GM19463 (cell line): ENCODE measurements around the gene FSIP1.

Source experiments
- ATAC-seq: cut with Tn5 transposase; IDR thresholded peaks from one replicate; pipeline ENCODE4 v1.9.1; 2021; ENCODE audit warnings: mild to moderate bottlenecking, moderate library complexity; ENCODE audit not compliant: unreplicated experiment

The FSIP1 gene

DNA sequence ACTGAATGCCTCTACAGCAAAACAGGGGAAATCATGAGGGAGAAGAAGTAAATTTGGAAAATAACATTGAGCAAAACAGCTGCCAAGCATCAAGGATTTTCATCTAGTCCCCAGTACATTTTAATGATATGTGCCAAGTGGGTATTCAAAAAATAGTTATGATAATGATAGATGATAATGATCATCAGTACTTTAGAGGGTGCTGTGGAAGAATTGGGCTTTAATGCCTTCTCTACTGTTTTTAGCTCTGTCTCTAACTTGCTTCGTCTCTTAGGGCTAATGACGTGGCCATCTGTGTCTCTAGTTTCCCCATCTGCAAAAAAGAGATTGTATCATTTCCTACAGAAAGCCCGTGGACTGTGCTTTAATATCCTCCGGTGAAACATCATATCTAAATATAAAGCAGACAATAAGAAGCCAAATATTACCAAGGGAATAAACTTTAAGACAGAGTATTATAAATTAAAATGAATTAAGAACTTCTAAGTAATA is 10.2 kb upstream of the FSIP1 start:
- no peak for ATAC-seq

DNA sequence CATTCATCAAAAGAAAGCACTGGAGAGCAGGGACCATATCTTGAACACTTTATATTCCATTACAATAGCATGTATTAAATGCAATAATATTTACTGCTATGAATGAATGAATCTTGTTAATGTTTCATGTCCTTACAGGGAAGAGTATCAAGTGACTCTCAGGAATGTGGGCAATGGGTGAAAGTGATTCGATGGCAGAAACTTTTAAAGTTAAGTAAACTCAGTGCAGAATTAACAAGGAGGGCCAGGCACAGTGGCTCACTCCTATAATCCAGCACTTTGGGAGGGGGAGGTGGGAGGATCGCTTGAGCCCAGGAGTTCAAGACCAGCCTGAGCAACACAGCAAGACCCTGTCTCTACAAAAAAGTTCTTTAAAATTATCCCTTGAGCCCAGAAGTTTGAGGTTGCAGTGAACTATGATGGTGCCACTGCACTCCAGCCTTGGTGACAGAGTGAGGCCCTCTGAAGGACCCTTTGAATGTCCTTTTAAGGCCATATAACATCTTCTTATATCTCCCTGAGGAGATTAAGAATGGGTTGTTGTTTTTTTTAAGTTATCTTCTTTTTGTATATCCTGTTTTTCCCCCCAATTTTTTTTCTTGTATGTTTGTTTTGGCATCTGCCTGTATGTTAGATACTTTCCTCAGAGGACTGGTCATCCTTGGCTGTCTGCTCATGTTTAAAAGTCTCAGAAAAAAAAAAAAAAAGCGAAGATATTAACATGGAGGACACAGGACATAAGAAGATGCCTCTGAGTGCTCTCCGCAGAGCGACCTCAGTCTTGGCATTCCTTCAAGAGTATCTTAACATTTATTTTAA is 9.6 kb upstream of the FSIP1 start:
- ATAC-seq: no peak

GRCh38 chr15:39789736-39790135 is 7.1 kb upstream of the FSIP1 start:
- ATAC-seq: no peak

GRCh38 chr15:39788800-39789565 is 6.3 kb upstream of the FSIP1 start:
- ATAC-seq: no peak

GRCh38 chr15:39788108-39788507 is 5.5 kb upstream of the FSIP1 start:
- ATAC-seq: peak; percentile 70

DNA sequence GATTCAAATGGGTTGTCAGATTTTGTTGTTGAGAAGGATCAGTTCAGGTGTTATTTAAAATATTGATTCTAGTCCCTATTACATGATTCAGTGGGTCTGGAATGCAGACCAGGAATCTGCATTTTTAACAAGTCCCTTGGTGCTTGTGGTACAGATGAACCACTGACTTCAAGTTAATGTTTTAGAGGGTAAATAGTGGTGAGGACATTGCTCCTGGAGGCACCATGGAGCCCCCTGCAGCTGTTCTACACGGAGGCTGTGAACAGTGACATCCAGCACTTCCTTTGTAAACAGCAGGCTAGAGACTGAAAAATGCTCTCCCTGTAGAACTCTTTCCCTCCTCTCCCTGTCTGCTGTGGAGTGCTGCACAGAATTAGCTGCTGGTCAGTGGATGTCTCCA is 4.8 kb upstream of the FSIP1 start:
- no peak for ATAC-seq

GRCh38 chr15:39786447-39787056 is 3.9 kb upstream of the FSIP1 start:
- ATAC-seq: no peak

DNA sequence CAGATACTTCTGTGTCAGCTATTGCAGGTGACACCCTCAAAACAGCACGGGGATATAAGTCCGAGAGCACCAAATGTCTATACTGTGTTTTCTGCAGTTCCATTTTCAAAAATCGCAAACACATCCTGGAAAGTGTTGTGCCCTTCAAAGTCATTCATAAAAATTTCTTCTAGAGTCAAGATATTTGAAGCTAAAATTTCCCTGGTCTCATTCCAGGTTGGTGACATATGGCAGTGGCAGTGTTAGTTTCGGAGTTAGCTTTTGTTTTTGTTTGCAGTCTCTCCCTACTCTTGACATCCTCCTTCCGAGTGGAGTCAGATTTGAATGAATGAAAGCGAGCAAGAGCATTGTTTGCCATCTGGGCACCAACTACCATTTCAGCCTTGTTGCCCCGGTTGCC is 3.2 kb upstream of the FSIP1 start:
- no peak for ATAC-seq

DNA sequence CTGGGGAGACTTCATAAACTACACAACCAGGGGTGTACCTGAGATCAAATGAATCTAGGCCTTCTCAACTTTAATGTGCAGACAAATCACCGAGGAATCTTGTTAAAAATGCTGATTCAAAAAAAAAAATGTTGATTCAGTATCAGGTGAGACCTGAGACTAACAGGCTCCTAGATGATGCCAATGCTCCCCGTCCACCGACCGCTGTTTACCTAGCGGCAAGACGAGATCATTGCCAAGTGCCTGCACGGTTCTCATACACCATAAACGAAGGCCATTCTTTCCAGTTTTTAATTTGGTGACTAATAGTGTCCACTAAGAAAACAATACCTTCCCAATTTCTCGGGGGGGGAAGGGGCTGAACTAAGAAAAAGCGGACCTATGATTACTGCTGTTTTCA is 2.5 kb upstream of the FSIP1 start:
- ATAC-seq: no peak

DNA sequence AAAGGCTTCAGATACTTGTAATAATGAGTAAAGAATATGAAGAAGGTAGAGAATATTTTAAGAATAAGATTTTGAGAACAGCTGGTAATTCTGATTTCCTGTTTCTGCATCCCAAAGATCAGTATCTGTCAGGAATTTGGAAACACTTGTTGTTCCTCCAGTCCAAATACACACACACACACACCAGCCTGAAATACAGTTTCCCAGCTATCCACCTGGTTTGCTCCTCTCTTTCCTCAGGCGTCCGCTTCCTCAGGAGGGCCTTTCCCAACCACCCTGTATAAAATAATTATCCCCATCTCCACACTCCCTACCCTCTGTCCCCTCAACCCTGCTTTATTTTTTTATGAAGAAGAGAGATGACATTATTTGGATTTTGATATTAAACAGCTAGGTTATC is 2.0 kb upstream of the FSIP1 start:
- ATAC-seq: no peak

DNA sequence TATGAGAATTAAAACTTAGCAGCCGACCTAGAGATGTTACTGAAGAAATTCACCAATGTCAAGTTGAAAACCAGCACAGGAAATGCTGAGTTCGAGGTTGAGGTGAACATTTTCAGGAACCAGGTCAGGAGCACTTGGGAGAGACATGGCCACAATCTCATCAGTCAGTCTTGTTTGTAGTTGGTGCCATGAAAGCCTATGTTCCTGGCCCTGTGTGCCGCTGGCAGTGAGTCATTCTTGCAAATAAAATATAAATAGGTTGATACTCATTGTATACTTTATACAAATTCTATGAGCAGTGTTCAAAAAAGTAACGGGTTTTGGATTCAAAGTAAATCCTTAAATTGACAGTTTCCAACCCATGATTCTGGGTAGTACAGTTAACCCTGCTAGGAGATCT is 1.5 kb upstream of the FSIP1 start:
- ATAC-seq: no peak

- ATAC-seq: no peak
These were observed 691 bp upstream of the FSIP1 start for GRCh38 chr15:39783244-39783820.

GRCh38 chr15:39781967-39782302 is 706 bp downstream of the FSIP1 start:
- no peak for ATAC-seq

- ATAC-seq: no peak
These were observed 1.3 kb downstream of the FSIP1 start for GRCh38 chr15:39781147-39781966.

DNA sequence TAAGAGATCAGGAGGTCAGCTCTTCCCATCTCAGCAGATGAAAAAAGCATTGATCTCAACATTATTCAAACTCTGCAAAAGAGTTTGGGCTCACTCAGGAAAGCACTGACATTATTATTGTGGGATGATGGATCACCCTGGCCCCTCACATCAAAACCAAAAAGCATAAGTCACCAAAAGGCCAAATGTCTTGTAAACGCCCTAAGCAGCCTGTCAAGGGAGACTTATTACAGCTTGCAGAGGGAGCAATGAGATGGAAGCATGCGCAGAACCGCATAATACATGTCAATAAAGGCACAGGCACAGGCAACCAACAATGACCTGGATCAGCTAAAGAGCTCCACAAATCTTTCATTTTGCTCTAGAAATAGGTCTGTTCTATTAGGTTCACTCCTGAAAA is 4.6 kb downstream of the FSIP1 start:
- ATAC-seq: no peak

DNA sequence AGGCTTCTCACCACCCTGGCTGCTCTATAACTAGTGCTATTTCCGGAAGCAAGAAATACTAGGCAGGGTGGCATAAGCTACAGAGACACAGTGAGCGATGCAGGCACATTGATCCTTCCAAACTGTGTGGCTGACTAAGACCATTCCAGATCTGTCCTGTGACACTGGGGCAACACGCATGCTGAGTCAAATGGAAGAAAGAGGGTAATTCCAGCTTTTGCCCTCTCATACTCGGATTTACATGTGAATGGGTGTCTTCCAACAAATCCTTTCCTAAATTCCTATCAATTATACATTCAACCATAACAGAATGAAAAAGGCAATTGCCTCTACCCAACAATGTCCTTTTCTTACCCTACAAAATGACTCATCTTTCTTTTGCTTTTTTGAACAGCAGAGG is 5.1 kb downstream of the FSIP1 start:
- peak; percentile 36 for ATAC-seq

DNA sequence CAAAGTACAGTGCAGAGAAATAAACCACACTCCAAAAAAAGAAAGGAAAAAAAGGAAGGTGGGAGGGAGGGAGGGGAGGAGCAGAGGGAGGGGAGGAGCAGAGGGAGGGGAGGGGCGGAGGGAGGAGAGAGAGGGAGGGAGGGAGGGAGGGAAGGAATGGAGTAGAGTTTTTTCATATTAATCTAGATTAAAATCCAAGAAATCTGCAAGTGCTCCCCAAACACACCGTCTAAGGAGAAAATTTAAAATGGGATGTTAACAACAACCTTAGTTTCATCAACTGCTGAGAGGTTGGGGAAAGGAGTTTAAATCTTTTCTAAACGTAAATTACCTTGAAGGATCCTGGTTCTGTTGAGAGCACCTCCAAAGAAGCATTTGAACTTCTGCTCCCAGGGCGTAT is 6.6 kb downstream of the FSIP1 start:
- ATAC-seq: no peak

DNA sequence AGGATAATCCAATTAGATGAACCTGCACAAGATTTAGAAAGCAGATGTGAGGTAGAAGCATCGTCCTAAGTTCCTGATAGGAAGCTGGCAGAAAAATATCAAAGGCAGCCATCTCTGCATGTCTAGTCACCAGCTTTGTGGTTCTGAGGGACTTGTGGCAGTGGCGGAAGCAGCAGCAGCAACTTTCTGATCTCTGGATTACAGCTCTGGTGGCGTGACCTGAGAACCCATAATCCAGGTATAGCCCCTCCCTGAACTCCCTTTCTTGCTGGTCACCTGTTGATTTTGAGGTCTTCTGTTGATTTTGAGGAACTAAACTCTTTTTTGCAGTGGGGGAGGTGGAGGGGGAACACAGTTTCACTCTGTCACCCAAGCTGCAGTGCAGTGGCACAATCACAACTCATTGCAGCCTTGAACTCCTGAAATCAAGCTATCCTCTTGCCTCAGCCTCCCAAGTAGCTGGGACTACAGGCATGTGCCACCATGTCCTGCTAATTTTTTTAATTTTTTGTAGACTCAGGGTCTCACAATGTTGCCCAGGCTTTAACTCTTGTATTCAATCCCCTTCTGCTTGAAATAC is 7.9 kb downstream of the FSIP1 start:
- ATAC-seq: peak; percentile 56

GRCh38 chr15:39770748-39771689 is 11.6 kb downstream of the FSIP1 start:
- ATAC-seq: no peak
